GM18499 (cell line): Measurements from ENCODE around the gene DSE.

ENCODE experiments used
- ATAC-seq: cut with Tn5 transposase; IDR thresholded peaks from one replicate; pipeline ENCODE4 v1.9.1; 2021; ENCODE audit warnings: moderate number of reproducible peaks; ENCODE audit not compliant: insufficient read depth, unreplicated experiment

The DSE gene

DNA sequence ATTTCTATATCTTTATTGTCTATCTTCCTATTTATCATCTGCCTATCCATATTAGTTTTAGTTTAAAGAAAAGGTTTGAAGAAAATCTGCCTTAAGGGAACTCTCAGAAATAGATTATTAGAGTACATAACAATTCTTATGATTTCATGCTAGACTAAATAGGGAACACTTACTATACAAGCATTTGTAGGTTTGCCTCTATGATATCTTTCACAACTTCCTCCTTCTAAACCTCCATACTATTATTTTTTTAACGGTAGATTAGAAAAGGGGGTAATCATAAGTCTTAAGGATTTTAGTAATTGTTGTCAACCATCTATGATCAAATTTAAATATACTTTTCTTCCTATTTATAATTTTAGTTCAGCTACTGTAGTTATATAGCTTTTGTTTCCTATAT lies 11.6 kb upstream of the DSE start:
- no peak for ATAC-seq

DNA sequence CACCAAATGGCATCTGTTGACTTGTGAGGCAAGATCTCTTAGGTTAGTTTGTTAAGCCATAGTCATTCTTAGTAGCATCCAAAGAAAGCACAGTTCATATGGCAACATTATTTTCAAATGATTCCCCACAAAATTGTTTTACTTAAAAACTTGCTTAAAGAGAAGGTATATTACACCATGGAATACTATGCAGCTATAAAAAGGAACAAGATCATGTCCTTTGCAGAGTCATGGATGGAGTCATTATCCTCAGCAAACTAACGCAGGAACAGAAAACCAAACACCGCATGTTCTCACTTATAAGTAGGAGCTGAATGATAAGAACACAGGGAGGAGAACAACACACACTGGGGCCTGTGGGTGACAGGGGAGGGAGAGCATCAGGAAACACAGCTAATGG lies 10.9 kb upstream of the DSE start:
- no peak for ATAC-seq

DNA sequence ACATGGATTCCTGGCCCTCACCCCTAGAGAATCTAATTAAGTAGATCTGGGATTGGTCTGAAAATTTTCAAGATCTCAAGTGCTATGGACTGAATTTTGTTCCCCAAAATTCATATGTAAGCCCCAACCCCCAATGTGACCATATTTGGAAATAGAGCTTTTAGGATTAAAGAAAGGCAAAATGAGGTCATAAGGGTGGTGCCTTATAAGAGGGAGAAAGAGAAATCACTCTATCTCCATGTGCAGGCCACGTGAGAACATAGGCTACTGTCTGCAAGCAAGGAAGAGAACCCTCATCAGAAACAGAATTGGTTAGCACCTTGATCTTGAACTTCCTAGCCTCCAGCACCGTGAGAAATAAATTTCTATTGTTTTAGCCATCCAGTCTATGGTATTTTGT lies 8.5 kb upstream of the DSE start:
- ATAC-seq: no peak

DNA sequence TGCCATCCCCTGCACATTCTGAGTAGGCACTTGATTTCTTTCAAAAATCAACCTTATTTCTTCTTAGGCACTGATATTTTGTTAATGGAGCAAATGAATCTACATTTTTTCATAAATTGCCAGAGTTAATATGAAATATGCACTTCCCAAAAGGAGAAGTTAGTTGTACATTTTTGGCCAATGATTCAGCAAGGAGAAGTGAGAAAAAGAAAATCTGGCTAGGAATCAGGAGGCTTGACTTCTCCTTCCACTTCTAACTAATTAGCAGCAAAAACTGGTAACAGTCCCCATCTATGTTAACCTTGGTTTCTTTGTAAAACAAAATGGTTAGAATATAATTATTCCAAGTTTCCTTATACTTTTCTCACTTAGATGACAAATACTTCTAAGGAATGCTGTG lies 7.0 kb upstream of the DSE start:
- ATAC-seq: no peak

DNA sequence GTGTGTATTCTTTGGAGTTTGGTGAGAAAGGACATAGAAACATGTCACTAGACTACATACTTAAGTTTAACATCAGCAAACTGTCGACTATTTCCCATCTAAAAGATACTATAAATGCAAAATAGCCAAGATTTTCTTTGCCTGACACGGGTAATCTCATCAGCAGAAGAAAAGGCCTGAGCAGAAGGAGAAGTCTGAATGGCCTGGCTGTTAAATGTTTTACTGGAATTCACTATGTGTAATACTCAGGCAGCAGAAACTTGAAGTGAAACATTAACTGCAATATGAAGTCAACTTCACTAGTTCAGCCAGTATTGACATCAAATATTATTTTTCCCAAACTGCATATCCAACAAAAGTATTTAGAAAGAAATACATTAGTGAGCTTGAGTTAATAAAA lies 6.4 kb upstream of the DSE start:
- no peak for ATAC-seq

DNA sequence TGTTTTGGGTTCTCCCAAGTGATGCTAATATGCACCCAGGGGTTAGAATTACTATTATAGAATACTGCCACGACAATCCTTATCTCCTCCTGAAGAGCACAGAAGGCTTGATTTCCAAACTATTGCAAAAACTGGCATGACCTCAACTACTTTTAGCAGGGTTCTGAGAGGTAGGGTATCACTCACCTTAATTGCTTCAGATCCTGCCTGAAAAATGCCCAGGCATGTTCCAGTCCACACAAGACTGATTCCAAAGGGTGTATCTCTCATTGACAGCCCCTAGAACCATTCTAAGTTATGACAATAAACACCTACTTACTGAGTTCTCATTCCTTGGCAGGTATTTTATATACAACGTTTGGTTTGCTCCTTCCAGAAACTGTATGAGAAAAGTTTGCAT lies 5.0 kb upstream of the DSE start:
- no peak for ATAC-seq

DNA sequence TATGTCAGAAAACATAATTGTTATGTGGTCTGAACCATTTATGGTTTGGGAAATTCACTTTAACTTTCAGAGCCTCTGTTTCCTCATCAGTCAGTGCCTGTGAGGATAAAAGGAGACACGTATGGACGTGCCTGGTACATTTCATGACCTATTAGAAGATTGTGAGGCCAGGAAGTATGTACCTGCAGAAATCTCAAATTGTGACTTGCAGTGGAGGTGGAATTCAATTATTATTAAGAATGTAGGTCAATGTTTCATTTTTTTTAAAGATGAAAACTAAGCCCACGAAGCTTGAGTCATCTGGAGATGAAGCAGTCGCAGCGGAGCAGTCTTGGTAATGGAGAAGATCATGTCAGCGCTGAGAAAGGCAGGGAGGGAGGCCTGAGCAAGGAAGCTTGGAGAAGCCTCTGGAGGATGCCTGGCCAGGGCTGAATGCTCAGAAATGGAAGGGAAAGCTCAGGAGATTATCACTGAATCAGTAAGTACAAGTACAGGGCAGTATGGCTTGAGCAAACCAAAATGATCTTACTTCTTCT lies 3.9 kb upstream of the DSE start:
- ATAC-seq: no peak

DNA sequence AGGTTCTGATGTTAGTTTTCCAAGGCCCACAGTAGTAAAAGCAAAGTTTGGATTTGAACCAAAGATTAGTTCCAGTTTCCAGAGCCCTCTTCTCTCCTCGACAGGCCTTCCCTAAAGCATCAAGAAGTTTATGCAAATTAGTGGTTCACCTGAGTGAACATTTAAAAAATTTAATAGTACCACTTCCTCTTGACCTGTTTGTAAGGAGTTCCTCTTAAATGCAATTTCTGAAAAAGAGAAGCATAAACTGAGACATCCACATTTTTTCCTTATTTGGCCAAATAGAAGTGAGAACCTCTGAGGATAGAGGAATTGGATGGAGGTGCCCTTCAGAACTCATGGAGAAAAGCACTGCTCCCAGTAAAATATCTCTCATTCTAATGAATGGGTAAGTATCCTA lies 1.2 kb upstream of the DSE start:
- ATAC-seq: peak; percentile 51

DNA sequence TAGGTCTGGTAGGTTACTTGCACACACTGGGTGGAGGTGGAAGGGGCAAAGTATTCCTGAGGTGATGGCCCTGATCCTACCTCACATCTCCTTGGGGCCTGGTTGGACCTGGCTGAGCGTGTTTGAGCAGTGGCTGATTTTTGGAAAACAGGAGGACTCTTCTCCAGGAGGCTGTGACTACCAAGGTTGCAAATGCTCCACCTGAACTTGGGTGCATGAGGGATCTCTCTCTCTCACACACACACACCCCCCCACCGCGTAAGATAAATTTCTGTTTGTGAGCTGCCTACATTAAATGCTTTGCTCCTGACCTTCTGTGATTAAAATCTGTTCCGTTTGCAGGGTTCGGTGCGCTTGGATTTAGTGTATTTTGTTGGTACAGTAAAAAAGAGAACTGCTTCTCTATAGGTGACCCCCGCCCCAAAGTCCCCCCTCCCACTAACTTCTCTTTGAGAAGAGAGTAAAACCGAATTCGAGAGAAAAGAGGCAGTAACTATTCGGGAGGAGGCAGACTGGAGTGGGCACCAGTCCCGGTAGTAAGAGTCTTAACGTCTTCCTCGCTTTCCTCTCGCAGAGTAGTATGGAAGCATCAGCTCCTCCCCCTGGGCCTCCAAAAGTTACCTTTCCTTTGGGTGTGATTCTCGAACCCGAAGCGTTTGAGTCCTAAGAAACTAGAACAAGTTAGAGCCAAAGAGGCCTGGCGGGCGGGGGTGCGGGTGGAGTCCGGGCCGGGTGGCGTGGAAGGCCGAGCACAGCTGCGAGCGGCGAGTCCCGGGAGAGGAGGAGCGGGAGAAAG lies 585 bp upstream of the DSE start:
- ATAC-seq: peak; percentile 22

DNA sequence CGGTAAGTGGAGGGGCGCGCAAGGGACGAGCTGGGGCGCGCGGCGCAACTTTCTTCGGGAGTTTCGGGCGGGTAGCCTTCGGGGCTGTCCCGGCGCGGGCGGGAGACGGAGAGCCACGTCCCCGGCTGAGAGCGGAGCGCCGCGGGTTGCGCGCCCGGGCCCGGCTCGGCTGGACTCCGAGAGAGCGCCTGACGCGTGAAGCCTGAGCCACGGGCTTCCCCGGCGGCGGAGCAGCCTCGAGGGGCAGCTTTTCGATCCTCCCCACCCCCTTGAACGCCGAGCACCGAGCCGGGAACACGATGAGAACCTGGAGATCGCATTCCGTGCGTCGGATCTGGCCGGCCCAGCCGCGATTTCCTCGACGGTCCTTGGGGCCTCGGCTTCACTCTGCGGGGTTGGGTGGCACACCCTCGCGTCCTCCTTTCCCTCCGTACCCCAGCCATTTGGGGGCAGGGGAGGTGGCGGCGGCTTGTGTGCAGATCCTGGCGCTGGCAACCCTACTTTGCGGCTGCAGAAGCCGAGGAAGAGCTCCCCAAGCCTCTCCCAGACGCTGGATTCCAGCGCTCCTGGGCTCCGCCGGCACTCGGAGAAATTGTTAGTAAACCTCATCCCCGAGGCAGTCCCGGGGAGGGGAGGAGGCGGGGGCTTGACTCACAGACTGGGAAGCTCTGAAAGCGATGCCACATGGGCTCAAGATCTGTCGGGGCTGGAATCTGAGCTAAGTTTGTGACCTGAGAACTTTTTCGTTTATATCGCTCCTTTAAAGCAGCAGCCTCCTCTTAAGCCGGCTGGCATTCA lies 572 bp downstream of the DSE start:
- ATAC-seq: peak; percentile 29

DNA sequence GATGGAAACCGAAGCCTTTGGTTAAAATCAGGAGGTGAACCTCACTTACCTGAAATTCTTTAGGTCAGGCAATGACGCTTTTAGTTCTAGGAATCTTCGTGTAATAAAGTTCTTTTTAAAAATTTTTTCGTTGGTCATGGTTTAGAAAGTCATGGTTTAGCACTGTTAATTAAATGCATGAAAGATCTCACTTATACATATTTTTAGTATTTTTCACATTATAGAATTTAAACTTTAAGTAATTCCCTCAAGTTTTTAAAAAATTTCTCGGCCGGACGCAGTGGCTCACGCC lies 1.1 kb downstream of the DSE start:
- ATAC-seq: no peak

DNA sequence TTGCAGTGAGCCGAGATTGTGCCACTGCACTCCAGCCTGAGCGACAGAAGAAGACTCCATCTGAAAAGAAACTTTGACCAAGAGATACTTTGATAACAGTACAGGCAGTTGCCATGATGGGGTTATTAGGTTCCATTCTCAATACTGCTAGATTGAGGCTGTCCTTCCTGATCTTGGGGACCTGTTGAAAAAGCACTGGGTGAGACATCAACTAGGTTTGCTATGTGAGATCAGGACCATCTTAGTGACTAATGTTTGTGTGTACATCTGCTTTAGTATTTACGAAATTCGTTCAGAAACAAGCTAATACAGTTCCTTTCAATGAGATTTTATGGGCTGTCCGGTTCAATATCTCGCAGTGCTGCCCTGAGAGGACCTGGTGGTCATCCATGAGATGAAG lies 2.6 kb downstream of the DSE start:
- no peak for ATAC-seq

DNA sequence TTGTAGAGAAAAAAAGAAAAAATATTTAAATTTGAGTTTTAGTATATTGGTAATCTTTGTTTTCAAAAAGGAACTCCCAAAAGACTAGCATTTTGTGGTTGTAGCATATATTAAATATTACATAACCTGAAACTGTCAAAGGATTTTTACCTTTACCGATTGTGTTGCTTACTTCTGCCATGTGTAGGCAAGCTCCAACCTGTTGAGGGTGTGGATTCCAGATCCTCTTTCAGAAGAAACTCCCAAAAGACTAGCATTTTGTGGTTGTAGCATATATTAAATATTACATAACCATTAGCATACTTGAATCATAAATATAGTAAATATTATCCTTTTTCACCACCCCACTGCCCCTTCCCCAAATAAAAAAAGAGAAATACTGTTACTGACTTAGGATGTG lies 3.2 kb downstream of the DSE start:
- ATAC-seq: no peak

DNA sequence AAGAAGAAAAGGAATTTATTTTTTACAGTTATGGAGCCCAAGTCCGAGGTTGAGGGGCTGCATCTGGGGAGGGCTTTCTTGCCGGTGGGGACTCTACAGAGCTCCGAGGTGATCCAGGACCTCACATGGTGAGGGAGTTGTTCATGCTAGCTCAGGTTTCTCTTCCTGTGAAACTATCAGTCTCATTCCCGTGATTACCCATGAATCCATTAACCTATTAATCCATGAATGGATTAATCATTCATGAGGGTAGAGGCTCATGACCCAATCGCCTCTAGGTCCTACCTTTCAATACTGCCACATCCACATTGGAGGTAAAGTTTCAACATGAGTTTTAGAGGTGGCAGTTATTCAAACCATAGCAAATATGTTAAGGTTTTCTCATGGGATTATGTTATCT lies 3.8 kb downstream of the DSE start:
- ATAC-seq: no peak

DNA sequence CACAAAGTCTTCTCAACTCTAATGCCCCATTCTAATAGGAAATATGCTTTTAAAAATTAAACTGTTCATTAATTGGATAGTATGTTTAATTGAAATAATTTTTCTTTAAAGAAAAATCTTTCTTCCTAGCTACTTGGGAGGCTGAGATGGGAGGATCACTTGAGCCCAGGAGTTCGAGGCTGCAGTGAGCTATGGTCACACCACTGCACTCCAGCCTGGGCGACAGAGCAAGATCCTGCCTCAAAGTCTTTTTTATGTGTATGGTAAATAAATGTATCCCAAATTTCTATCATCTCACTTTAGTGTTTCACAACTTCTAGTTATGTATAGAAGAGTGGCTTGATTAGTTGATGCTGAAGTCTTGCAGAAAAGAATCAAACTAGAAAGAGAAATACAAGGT lies 4.5 kb downstream of the DSE start:
- no peak for ATAC-seq

DNA sequence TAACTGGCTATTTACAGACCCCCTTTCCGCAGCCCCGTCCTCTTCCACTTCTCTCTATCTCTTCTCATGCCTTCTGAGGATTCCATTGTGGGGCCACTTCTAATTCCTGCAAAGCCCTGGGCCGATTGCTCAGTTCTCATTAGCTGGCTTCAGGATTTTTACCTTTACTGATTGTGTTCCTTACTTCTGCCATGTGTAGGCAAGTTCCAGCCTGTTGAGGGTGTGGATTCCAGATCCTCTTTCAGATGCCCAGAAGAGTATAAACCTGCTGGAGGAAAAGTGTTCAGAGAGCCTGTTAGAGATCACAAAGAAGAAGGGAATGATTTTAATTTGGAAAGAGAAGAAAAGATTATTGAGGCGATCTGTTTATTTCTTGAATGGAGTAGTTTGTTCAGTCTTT lies 5.4 kb downstream of the DSE start:
- no peak for ATAC-seq

DNA sequence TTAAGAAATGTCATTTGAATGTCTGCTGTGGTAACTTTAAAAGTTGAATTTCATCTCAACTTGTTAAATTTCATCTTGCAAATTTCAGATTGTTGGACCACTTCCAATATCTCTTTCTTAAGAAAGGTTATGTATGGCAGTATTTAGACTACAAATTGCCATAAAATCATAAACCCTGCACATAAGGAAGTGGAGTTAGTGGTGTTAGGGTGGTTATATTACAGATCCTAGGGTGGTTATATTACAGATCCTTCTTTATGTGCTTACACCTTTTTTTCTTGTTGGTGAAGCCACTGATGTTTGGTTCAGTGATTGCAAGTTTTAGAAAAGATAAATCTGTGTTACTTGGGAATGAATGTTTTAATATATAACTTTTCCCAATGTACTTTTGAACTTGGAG lies 9.0 kb downstream of the DSE start:
- ATAC-seq: no peak

DNA sequence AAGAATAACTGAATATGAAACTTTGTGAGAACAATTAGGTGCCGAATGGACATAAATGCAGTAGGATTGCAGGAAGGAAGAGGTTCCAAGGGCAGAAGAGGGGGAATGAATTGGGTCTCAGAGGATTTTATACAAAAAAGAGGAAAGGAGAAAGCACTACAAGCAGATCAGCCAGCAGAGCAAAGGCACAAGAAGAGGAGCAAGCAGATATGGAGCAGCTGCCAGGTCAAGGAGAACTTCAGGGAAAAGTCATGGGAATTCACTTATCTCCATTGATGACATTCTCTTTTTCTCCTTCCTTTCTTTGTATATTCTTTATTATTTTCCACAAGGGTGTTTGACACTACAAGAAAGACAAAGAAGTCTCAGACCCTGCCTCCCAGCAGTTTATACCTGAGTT lies 9.6 kb downstream of the DSE start:
- no peak for ATAC-seq

DNA sequence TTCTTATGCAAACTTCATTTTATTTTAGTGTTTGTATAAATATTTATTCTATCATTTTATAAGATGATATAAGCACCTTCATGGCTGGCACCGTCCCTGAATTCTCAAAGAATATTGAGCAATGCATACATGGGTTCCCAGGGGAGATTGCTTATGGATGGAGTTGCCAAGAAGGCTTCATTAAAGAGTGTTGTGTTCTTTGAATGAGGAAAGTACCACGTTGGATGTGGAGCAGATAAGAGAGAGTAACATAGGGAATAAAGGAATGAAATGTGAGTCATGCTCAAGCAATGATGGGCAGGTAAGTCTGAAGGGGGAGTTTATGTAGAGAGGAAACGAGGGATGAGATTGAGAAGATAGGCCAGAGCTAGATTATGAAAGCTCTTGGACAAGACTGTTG lies 10.3 kb downstream of the DSE start:
- no peak for ATAC-seq

DNA sequence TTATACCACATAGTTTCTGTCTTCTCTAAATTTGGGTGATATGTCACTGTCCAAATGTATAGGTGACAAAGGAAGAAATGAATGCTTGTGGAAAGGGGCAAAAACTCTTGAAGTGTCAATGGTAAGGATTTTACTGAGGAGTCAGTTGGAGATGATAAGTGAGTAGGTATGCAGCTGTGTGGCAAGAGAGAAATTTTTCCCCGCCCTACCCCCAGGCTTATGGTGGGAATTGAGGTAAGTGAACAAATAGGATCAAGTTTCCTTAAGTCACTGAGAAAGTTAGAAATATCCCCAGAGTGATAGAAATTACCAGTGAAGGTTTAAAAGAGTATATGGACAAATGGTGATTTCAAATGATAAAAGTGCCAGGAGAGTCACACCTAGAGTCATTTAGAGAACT lies 11.8 kb downstream of the DSE start:
- no peak for ATAC-seq

DNA sequence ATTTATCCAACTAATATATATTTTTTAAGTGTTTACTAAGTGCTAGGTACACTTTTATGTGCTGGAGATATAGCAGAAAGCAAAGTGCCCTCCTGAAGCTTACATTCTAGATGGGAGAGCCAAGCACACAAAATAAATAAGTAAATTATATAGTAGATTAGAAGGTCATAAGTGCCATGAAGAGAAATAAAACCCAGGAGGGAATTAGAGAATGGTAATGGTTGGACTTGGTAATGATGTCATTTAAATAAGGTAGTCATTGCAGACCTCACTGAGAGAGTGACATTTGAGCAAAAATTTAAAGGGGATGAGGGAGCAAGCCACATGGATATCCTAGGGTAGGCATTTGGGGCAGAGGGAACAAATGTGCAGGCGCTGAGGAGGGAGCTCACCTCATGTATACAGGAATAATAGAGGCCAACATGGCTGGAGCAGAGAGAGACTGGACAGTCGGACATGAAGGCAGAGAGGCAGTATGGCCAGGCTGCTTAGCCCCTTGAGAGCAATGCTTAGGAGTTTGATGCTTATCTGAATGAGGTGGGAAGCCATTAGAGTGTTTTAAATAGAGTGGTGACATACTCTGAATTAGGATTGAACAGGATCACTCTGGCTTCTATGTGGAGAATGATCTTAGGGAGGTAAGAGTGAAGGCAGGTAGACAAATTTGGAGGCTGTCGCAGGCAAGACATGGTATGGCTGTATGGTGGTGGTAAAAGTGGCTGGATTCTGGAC lies 14.1 kb downstream of the DSE start:
- no peak for ATAC-seq
